Gastroesophageal sphincter (tissue), 4 donors: ENCODE measurements around the gene GSTM1. TPM values are rescaled to one million over a fixed set of nuclear protein-coding genes. Genes with fewer than 3 reads are reported as not detected.
A peak's percentile ranks its signal among the peaks of the same experiment; 100 is the strongest.

Source experiments
- ATAC-seq: fragments of 150-250 bp; one replicate; pipeline ENCODE4 v1.9.1; 2016; ENCODE audit warnings: mild to moderate bottlenecking, moderate library complexity
- H3K27ac ChIP-seq, 4 donors: fragments of 200-600 bp; sonication (generic) in 3 of 4; 1 replicate in 3 of 4; 2 replicates in 1 of 4; pipeline ENCODE4 v1.5.1; 2016 to 2019
- H3K27me3 ChIP-seq: fragments of 200-600 bp; sonication (generic); one replicate; pipeline ENCODE4 v1.5.1; 2019
- H3K36me3 ChIP-seq, 2 donors: fragments of 200-600 bp; sonication (generic); one replicate each; pipeline ENCODE4 v1.5.1; 2019; ENCODE audit warnings: control low read depth in 1 of 2
- H3K4me1 ChIP-seq, 3 donors: fragments of 200-600 bp; sonication (generic); 1 replicate in 2 of 3; 2 replicates in 1 of 3; pipeline ENCODE4 v1.5.1; 2016 to 2019; ENCODE audit warnings: control low read depth in 2 of 3
- H3K4me3 ChIP-seq, 2 donors: fragments of 200-600 bp; sonication (generic); one replicate each; pipeline ENCODE4 v1.5.1; 2019; ENCODE audit warnings: mild to moderate bottlenecking in 1 of 2, moderate library complexity in 1 of 2
- H3K9me3 ChIP-seq, 3 donors: fragments of 200-600 bp; sonication (generic); one replicate each; pipeline ENCODE4 v1.5.1; 2017 to 2019; ENCODE audit warnings: control low read depth in 2 of 3
- EP300 ChIP-seq: sonication (generic); formaldehyde crosslinking; IDR thresholded peaks from one replicate; pipeline ENCODE4 v1.6.1; 2017; ENCODE audit warnings: antibody characterized with exemption, mild to moderate bottlenecking
- POLR2A ChIP-seq, 2 donors: fragments of 450-650 bp; IDR thresholded peaks; one replicate each; pipeline ENCODE4 v1.6.1; 2017; ENCODE audit warnings: antibody characterized with exemption in 2 of 2, mild to moderate bottlenecking in 2 of 2, moderate library complexity in 1 of 2
- POLR2AphosphoS5 ChIP-seq: sonication (generic); formaldehyde crosslinking; IDR thresholded peaks from one replicate; pipeline ENCODE4 v1.6.1; 2017; ENCODE audit warnings: antibody characterized with exemption
- WGBS, 2 donors: methylation state at CpG; one replicate each; pipeline ENCODE4 v1.1.5; 2018; ENCODE audit warnings: low coverage in 1 of 2; 5-methylcytosine and 5-hydroxymethylcytosine counted together
- total RNA-seq, 4 donors: library from RNA; depleted of rRNA; stranded (reverse); fragments of >200 nt; gene quantifications; one replicate each; pipeline ENCODE4 v1.1.0, GENCODE V29; 2016
- TF ChIP-seq, protein P1 (sequence below), 4 experiments: fragments of 200-600 bp in 2 of 4; fragments of 450-650 bp in 2 of 4; sonication (generic) in 1 of 4; IDR thresholded peaks; one replicate each; pipeline ENCODE4 v1.5.1; 2017 to 2019; ENCODE audit warnings: antibody characterized with exemption in 4 of 4, mild to moderate bottlenecking in 2 of 4, moderate library complexity in 2 of 4

The GSTM1 gene
- total RNA-seq, 4 donors from 2014 or later: 33.1 TPM; not detected in 3

DNA sequence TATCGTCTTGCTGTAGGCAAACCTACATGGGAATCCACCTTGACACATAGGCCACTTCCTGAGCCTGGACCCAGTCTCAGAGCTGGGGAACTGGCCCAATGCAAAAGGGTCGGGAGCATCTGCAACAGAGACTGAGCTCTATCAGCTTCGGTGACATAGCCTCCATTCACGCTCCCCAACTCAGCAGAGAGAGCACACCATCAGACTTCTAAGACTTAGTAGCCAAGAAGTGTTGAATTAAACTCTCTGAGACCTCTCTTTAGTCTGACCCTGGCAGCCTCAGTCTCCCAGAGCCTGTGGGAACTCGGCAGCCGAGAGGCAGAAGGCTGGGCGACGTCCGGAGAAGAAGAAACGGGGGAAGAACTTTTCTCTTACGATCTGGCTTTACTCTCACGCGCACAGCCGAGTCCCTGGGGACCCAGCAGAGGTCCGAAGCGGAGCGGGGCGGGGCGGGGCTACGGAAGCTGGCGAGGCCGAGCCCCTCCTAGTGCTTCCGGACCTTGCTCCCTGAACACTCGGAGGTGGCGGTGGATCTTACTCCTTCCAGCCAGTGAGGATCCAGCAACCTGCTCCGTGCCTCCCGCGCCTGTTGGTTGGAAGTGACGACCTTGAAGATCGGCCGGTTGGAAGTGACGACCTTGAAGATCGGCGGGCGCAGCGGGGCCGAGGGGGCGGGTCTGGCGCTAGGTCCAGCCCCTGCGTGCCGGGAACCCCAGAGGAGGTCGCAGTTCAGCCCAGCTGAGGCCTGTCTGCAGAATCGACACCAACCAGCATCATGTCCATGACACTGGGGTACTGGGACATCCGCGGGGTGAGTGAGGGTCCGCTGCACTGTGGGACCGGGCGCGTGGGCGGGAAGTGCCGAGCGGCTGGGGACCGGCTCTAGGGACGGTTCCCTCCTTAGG lies 31.8 kb upstream of the GSTM1 start, which contains the start of gene GSTM4:
Gene GSTM4 (plus strand): TSS at position 485 of the 905 bp plus-strand sequence. CDS start 291 bp downstream, at position 776.
- WGBS, 2 donors: 0 to 6% methylated on average over 1 to 3 of the region's 54 CpGs
- peaks cover 0 to 29% (median 11%) of the 10 kb centered on the region in 3 donors for H3K4me1 ChIP-seq
- peak; percentile 31 to 51 for TF ChIP-seq POLR2A (IDR thresholded peaks at IDR 0.05)
- TF ChIP-seq POLR2AphosphoS5: peak; percentile 60
- TF ChIP-seq EP300: no peak
- TF ChIP-seq, protein P1, sequence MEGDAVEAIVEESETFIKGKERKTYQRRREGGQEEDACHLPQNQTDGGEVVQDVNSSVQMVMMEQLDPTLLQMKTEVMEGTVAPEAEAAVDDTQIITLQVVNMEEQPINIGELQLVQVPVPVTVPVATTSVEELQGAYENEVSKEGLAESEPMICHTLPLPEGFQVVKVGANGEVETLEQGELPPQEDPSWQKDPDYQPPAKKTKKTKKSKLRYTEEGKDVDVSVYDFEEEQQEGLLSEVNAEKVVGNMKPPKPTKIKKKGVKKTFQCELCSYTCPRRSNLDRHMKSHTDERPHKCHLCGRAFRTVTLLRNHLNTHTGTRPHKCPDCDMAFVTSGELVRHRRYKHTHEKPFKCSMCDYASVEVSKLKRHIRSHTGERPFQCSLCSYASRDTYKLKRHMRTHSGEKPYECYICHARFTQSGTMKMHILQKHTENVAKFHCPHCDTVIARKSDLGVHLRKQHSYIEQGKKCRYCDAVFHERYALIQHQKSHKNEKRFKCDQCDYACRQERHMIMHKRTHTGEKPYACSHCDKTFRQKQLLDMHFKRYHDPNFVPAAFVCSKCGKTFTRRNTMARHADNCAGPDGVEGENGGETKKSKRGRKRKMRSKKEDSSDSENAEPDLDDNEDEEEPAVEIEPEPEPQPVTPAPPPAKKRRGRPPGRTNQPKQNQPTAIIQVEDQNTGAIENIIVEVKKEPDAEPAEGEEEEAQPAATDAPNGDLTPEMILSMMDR (IDR thresholded peaks at IDR 0.05): peak in 2 of 4 experiments; percentile 10 to 45
- no peaks in the 10 kb centered on the region for H3K9me3 ChIP-seq
- H3K4me3 ChIP-seq: peak within 1 kb of the TSS; percentile 52 to 74
- peak; percentile 94 for ATAC-seq
- H3K27me3 ChIP-seq: no peaks in the 10 kb centered on the region
- H3K36me3 ChIP-seq: peaks cover 0 to 30% of the 10 kb centered on the region in 2 donors
- H3K27ac ChIP-seq: peak within 1 kb of the TSS; percentile 11 to 90 (median 88)

DNA sequence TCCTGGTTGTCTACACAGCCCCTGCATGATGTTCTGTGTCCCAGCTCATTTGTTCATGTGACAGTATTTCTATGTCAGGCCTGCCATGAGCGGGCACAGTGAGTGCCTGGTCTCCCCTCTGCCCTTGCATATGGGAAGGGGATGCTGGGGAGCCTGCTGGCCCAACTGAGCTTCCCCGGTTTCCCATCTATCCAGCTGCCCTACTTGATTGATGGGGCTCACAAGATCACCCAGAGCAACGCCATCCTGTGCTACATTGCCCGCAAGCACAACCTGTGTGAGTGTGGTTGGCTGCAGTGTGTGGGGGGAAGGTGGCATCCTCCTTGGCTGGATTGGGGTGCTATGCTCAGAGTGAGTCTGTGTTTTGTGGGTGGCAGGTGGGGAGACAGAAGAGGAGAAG lies 30.2 kb upstream of the GSTM1 start:
- TF ChIP-seq POLR2A (IDR thresholded peaks at IDR 0.05): no peak
- H3K27ac ChIP-seq: peak overlapping the region in 3 of 4 donors; percentile 88 to 90 (median 89)

GRCh38 chr1:109657970-109658369 lies 29.6 kb upstream of the GSTM1 start:
- Histone ChIP-seq H3K27ac (peak overlapping the region in 1 of 4 donors; percentile 90), H3K9me3 (no peaks in the 10 kb centered on the region), H3K36me3 (peaks cover 0 to 51% of the 10 kb centered on the region in 2 donors), H3K4me1 (peaks cover 0 to 29% (median 11%) of the 10 kb centered on the region in 3 donors), H3K27me3 (no peaks in the 10 kb centered on the region), H3K4me3 (no peak overlapping the region)
- ATAC-seq: no peak
- TF ChIP-seq EP300: no peak
- no peak for TF ChIP-seq POLR2AphosphoS5
- no peak for TF ChIP-seq POLR2A (IDR thresholded peaks at IDR 0.05)
- TF ChIP-seq, protein P1 (IDR thresholded peaks at IDR 0.05): no peak
- WGBS, 2 donors: 68 to 88% methylated on average over 4 to 7 of the region's 7 CpGs

More for the DNA sequence above, 30.2 kb upstream of the GSTM1 start:
- Histone ChIP-seq H3K4me3 (no peak overlapping the region), H3K36me3 (peaks cover 0 to 45% of the 10 kb centered on the region in 2 donors), H3K27me3 (no peaks in the 10 kb centered on the region), H3K9me3 (no peaks in the 10 kb centered on the region), H3K4me1 (peaks cover 0 to 29% (median 11%) of the 10 kb centered on the region in 3 donors)
- 100% methylated on average over 1 of the region's 4 CpGs; no CpG with 5 or more reads in 1 of the 2 donors for WGBS, 2 donors
- ATAC-seq: no peak

GRCh38 chr1:109658533-109659042 lies 29.0 kb upstream of the GSTM1 start:
- Histone ChIP-seq H3K27me3 (no peaks in the 10 kb centered on the region), H3K9me3 (no peaks in the 10 kb centered on the region), H3K36me3 (peaks cover 0 to 51% of the 10 kb centered on the region in 2 donors), H3K27ac (no peak overlapping the region), H3K4me1 (peaks cover 0 to 29% (median 11%) of the 10 kb centered on the region in 3 donors), H3K4me3 (no peak overlapping the region)
- TF ChIP-seq, protein P1 (IDR thresholded peaks at IDR 0.05): no peak
- TF ChIP-seq EP300: no peak
- no peak for TF ChIP-seq POLR2A (IDR thresholded peaks at IDR 0.05)
- no peak for TF ChIP-seq POLR2AphosphoS5
- ATAC-seq: no peak
- WGBS, 2 donors: 36 to 56% methylated on average over 2 of the region's 3 CpGs

GRCh38 chr1:109659145-109659544 lies 28.5 kb upstream of the GSTM1 start:
- WGBS, 2 donors: 29 to 56% methylated on average over 2 of the region's 2 CpGs
- TF ChIP-seq EP300 (no peak), POLR2A (IDR thresholded peaks at IDR 0.05) (no peak), POLR2AphosphoS5 (no peak)
- TF ChIP-seq, protein P1 (IDR thresholded peaks at IDR 0.05): no peak
- H3K9me3 ChIP-seq: no peaks in the 10 kb centered on the region
- no peak overlapping the region for H3K27ac ChIP-seq
- H3K4me3 ChIP-seq: no peak overlapping the region
- no peak for ATAC-seq
- H3K4me1 ChIP-seq: peaks cover 0 to 29% (median 11%) of the 10 kb centered on the region in 3 donors
- peaks cover 0 to 51% of the 10 kb centered on the region in 2 donors for H3K36me3 ChIP-seq
- H3K27me3 ChIP-seq: no peaks in the 10 kb centered on the region
